Measurements from ENCODE around the gene AKAP6.

AKAP6 gene

GRCh38 chr14:32813401-32813800, 484.3 kb downstream of the AKAP6 start:
- H3K4me3 ChIP-seq (ENCODE audit: low read length) = peak overlapping the region; percentile 17
- H3K27me3 ChIP-seq (ENCODE audit: insufficient read depth, low read length) = no peaks in the 10 kb centered on the region
- peak overlapping the region; percentile 65; the same call in 1 of the 2 replicates for H3K27ac ChIP-seq (ENCODE audit: low read depth, low read length)
- no peaks in the 10 kb centered on the region for H3K9me3 ChIP-seq (ENCODE audit: insufficient read depth, low read depth, low read length)
- 16% methylated on average over 4 of the region's 4 CpGs for WGBS
- H3K36me3 ChIP-seq (ENCODE audit: insufficient read depth, low read length) = no peaks in the 10 kb centered on the region
- peaks cover 50% of the 10 kb centered on the region for H3K4me1 ChIP-seq (ENCODE audit: insufficient read depth, low read length)
- H3K9ac ChIP-seq (ENCODE audit: low read depth, low read length) = no peak overlapping the region; the same call in 1 of the 2 replicates

GRCh38 chr14:32814721-32815120, 485.6 kb downstream of the AKAP6 start:
- no peak overlapping the region for H3K9ac ChIP-seq (ENCODE audit: low read depth, low read length)
- no peaks in the 10 kb centered on the region for H3K9me3 ChIP-seq (ENCODE audit: insufficient read depth, low read depth, low read length)
- H3K4me1 ChIP-seq (ENCODE audit: insufficient read depth, low read length) = peaks cover 37% of the 10 kb centered on the region
- WGBS = 89% methylated on average over 1 of the region's 1 CpG
- H3K36me3 ChIP-seq (ENCODE audit: insufficient read depth, low read length) = no peaks in the 10 kb centered on the region
- H3K27me3 ChIP-seq (ENCODE audit: insufficient read depth, low read length) = no peaks in the 10 kb centered on the region
- no peak overlapping the region for H3K27ac ChIP-seq (ENCODE audit: low read depth, low read length)
- H3K4me3 ChIP-seq (ENCODE audit: low read length) = no peak overlapping the region

- Histone ChIP-seq H3K4me1 (ENCODE audit: insufficient read depth, low read length) (peaks cover 31% of the 10 kb centered on the region), H3K9ac (ENCODE audit: low read depth, low read length) (no peak overlapping the region), H3K4me3 (ENCODE audit: low read length) (no peak overlapping the region), H3K9me3 (ENCODE audit: insufficient read depth, low read depth, low read length) (no peaks in the 10 kb centered on the region), H3K27me3 (ENCODE audit: insufficient read depth, low read length) (no peaks in the 10 kb centered on the region), H3K27ac (ENCODE audit: low read depth, low read length) (no peak overlapping the region), H3K36me3 (ENCODE audit: insufficient read depth, low read length) (no peaks in the 10 kb centered on the region)
Observed at GRCh38 chr14:32816588-32816987, 487.5 kb downstream of the AKAP6 start.

- no peak overlapping the region for H3K4me3 ChIP-seq (ENCODE audit: low read length)
- H3K36me3 ChIP-seq (ENCODE audit: insufficient read depth, low read length) = no peaks in the 10 kb centered on the region
- no peaks in the 10 kb centered on the region for H3K9me3 ChIP-seq (ENCODE audit: insufficient read depth, low read depth, low read length)
- H3K27me3 ChIP-seq (ENCODE audit: insufficient read depth, low read length) = no peaks in the 10 kb centered on the region
- peaks cover 20% of the 10 kb centered on the region for H3K4me1 ChIP-seq (ENCODE audit: insufficient read depth, low read length)
- H3K27ac ChIP-seq (ENCODE audit: low read depth, low read length) = no peak overlapping the region
- H3K9ac ChIP-seq (ENCODE audit: low read depth, low read length) = no peak overlapping the region
- WGBS = 86% methylated on average over 1 of the region's 2 CpGs
Observed at GRCh38 chr14:32817780-32818179, 488.7 kb downstream of the AKAP6 start.

- Histone ChIP-seq H3K27ac (ENCODE audit: low read depth, low read length) (no peak overlapping the region), H3K36me3 (ENCODE audit: insufficient read depth, low read length) (no peaks in the 10 kb centered on the region), H3K9me3 (ENCODE audit: insufficient read depth, low read depth, low read length) (no peaks in the 10 kb centered on the region), H3K4me1 (ENCODE audit: insufficient read depth, low read length) (peaks cover 12% of the 10 kb centered on the region), H3K4me3 (ENCODE audit: low read length) (no peak overlapping the region), H3K9ac (ENCODE audit: low read depth, low read length) (no peak overlapping the region), H3K27me3 (ENCODE audit: insufficient read depth, low read length) (no peaks in the 10 kb centered on the region)
- 96% methylated on average over 4 of the region's 4 CpGs for WGBS
Observed at GRCh38 chr14:32818581-32818980, 489.5 kb downstream of the AKAP6 start.

- no peak overlapping the region for H3K27ac ChIP-seq (ENCODE audit: low read depth, low read length)
- no peaks in the 10 kb centered on the region for H3K36me3 ChIP-seq (ENCODE audit: insufficient read depth, low read length)
- H3K4me1 ChIP-seq (ENCODE audit: insufficient read depth, low read length) = no peaks in the 10 kb centered on the region
- H3K9me3 ChIP-seq (ENCODE audit: insufficient read depth, low read depth, low read length) = no peaks in the 10 kb centered on the region
- 82% methylated on average over 1 of the region's 1 CpG for WGBS
- no peak overlapping the region for H3K9ac ChIP-seq (ENCODE audit: low read depth, low read length)
- no peak overlapping the region for H3K4me3 ChIP-seq (ENCODE audit: low read length)
- no peaks in the 10 kb centered on the region for H3K27me3 ChIP-seq (ENCODE audit: insufficient read depth, low read length)
Observed at GRCh38 chr14:32820181-32820580, 491.1 kb downstream of the AKAP6 start.

- no peaks in the 10 kb centered on the region for H3K4me1 ChIP-seq (ENCODE audit: insufficient read depth, low read length)
- no peaks in the 10 kb centered on the region for H3K27me3 ChIP-seq (ENCODE audit: insufficient read depth, low read length)
- H3K27ac ChIP-seq (ENCODE audit: low read depth, low read length) = no peak overlapping the region
- no peak overlapping the region for H3K9ac ChIP-seq (ENCODE audit: low read depth, low read length)
- no peaks in the 10 kb centered on the region for H3K9me3 ChIP-seq (ENCODE audit: insufficient read depth, low read depth, low read length)
- H3K36me3 ChIP-seq (ENCODE audit: insufficient read depth, low read length) = no peaks in the 10 kb centered on the region
- no peak overlapping the region for H3K4me3 ChIP-seq (ENCODE audit: low read length)
Observed at GRCh38 chr14:32820682-32821081, 491.6 kb downstream of the AKAP6 start.

- 95% methylated on average over 6 of the region's 7 CpGs for WGBS
Observed at GRCh38 chr14:32821964-32822653, 493.0 kb downstream of the AKAP6 start.

GRCh38 chr14:32823706-32824105, 494.6 kb downstream of the AKAP6 start:
- H3K9me3 ChIP-seq (ENCODE audit: insufficient read depth, low read depth, low read length) = no peaks in the 10 kb centered on the region
- H3K4me1 ChIP-seq (ENCODE audit: insufficient read depth, low read length) = peaks cover 17% of the 10 kb centered on the region
- whole genome bisulfite sequencing = 90% methylated on average over 5 of the region's 5 CpGs
- no peak overlapping the region for H3K9ac ChIP-seq (ENCODE audit: low read depth, low read length)
- H3K36me3 ChIP-seq (ENCODE audit: insufficient read depth, low read length) = no peaks in the 10 kb centered on the region
- H3K27me3 ChIP-seq (ENCODE audit: insufficient read depth, low read length) = no peaks in the 10 kb centered on the region
- H3K4me3 ChIP-seq (ENCODE audit: low read length) = no peak overlapping the region
- H3K27ac ChIP-seq (ENCODE audit: low read depth, low read length) = no peak overlapping the region

More at GRCh38 chr14:32821964-32822653, 493.0 kb downstream of the AKAP6 start:
- H3K27ac ChIP-seq (ENCODE audit: low read depth, low read length) = no peak overlapping the region
- H3K36me3 ChIP-seq (ENCODE audit: insufficient read depth, low read length) = no peaks in the 10 kb centered on the region
- no peak overlapping the region for H3K9ac ChIP-seq (ENCODE audit: low read depth, low read length)
- H3K9me3 ChIP-seq (ENCODE audit: insufficient read depth, low read depth, low read length) = no peaks in the 10 kb centered on the region
- H3K4me3 ChIP-seq (ENCODE audit: low read length) = no peak overlapping the region
- H3K27me3 ChIP-seq (ENCODE audit: insufficient read depth, low read length) = no peaks in the 10 kb centered on the region
- peaks cover 7% of the 10 kb centered on the region for H3K4me1 ChIP-seq (ENCODE audit: insufficient read depth, low read length)

GRCh38 chr14:32824195-32824594, 495.1 kb downstream of the AKAP6 start:
- Histone ChIP-seq H3K27me3 (ENCODE audit: insufficient read depth, low read length) (no peaks in the 10 kb centered on the region), H3K36me3 (ENCODE audit: insufficient read depth, low read length) (no peaks in the 10 kb centered on the region), H3K4me3 (ENCODE audit: low read length) (no peak overlapping the region), H3K4me1 (ENCODE audit: insufficient read depth, low read length) (peaks cover 22% of the 10 kb centered on the region), H3K27ac (ENCODE audit: low read depth, low read length) (no peak overlapping the region), H3K9ac (ENCODE audit: low read depth, low read length) (no peak overlapping the region), H3K9me3 (ENCODE audit: insufficient read depth, low read depth, low read length) (no peaks in the 10 kb centered on the region)
- WGBS = 96% methylated on average over 3 of the region's 3 CpGs

- no peaks in the 10 kb centered on the region for H3K27me3 ChIP-seq (ENCODE audit: insufficient read depth, low read length)
- H3K36me3 ChIP-seq (ENCODE audit: insufficient read depth, low read length) = no peaks in the 10 kb centered on the region
- H3K27ac ChIP-seq (ENCODE audit: low read depth, low read length) = no peak overlapping the region
- H3K9me3 ChIP-seq (ENCODE audit: insufficient read depth, low read depth, low read length) = no peaks in the 10 kb centered on the region
- peaks cover 23% of the 10 kb centered on the region for H3K4me1 ChIP-seq (ENCODE audit: insufficient read depth, low read length)
- 89% methylated on average over 4 of the region's 4 CpGs for WGBS
- H3K9ac ChIP-seq (ENCODE audit: low read depth, low read length) = no peak overlapping the region
- H3K4me3 ChIP-seq (ENCODE audit: low read length) = no peak overlapping the region
Observed at GRCh38 chr14:32825058-32825457, 496.0 kb downstream of the AKAP6 start.

Measured in HUES64 (cell line).